WTC11 (cell line): ENCODE results near the gene SSBP2. TPM values are rescaled to one million over a fixed set of nuclear protein-coding genes. Genes with fewer than 3 reads are reported as not detected.

Experiments used
- ATAC-seq: fragments of 200-7000 bp; cut with Tn5 transposase; 2 replicates; pipeline ENCODE4 v1.10.0; 2021; ENCODE audit warnings: mild to moderate bottlenecking, moderate library complexity
- CTCF ChIA-PET: fragments of 300-600 bp; sonication (Branson Sonifier 250); formaldehyde crosslinking; loops from one replicate; lab custom pipeline; 2021; ENCODE audit warnings: antibody characterized with exemption; lab: Charles Lee
- POLR2A ChIA-PET: fragments of 350-600 bp; sonication (Branson Sonifier 250); formaldehyde crosslinking; loops from one replicate; lab custom pipeline; 2021; ENCODE audit warnings: antibody characterized with exemption; lab: Charles Lee
- DNase-seq: peaks from one replicate; pipeline ENCODE4 v3.0.0; 2021; ENCODE audit warnings: low spot score
- H3K27ac Mint-ChIP-seq: 2 replicates; pipeline ENCODE4 v1.8.0; 2021; ENCODE audit warnings: mixed read lengths
- H3K27me3 Mint-ChIP-seq: 2 replicates; pipeline ENCODE4 v1.8.0; 2021; ENCODE audit warnings: low read depth, mild to moderate bottlenecking, moderate library complexity, mixed read lengths
- H3K36me3 Mint-ChIP-seq: 2 replicates; pipeline ENCODE4 v1.8.0; 2021; ENCODE audit warnings: mixed read lengths
- H3K4me1 Mint-ChIP-seq: 2 replicates; pipeline ENCODE4 v1.8.0; 2022; ENCODE audit warnings: mixed read lengths
- H3K4me3 Mint-ChIP-seq: 2 replicates; pipeline ENCODE4 v1.8.0; 2021; ENCODE audit warnings: mild to moderate bottlenecking, moderate library complexity, mixed read lengths
- H3K9me3 Mint-ChIP-seq: 2 replicates; pipeline ENCODE4 v1.8.0; 2021; ENCODE audit warnings: mixed read lengths
- ATF6 ChIP-seq: sonication (generic); formaldehyde crosslinking; IDR thresholded peaks from 2 replicates; pipeline ENCODE4 v1.8.1; 2023; ENCODE audit warnings: mild to moderate bottlenecking, missing genetic modification reagents
- CBFB ChIP-seq: sonication (generic); formaldehyde crosslinking; IDR thresholded peaks from 2 replicates; pipeline ENCODE4 v1.8.1; 2022; ENCODE audit warnings: mild to moderate bottlenecking, low read depth, missing genetic modification reagents
- KAT7 ChIP-seq: sonication (generic); formaldehyde crosslinking; IDR thresholded peaks from 2 replicates; pipeline ENCODE4 v1.8.1; 2023; ENCODE audit warnings: missing genetic modification reagents, mild to moderate bottlenecking, borderline replicate concordance
- NFATC4 ChIP-seq: fragments of 250-450 bp; sonication (Bioruptor Pico); IDR thresholded peaks from 2 replicates; pipeline ENCODE4 v1.9.0; 2021; ENCODE audit warnings: mild to moderate bottlenecking
- NFE2L1 ChIP-seq: sonication (generic); formaldehyde crosslinking; IDR thresholded peaks from 2 replicates; pipeline ENCODE4 v1.8.1; 2023; ENCODE audit warnings: missing genetic modification reagents
- OVOL2 ChIP-seq: fragments of 250-450 bp; sonication (Bioruptor Pico); IDR thresholded peaks from 2 replicates; pipeline ENCODE4 v1.9.0; 2021; ENCODE audit warnings: mild to moderate bottlenecking, borderline replicate concordance
- ZNF121 ChIP-seq: sonication (generic); formaldehyde crosslinking; IDR thresholded peaks from 2 replicates; pipeline ENCODE4 v1.8.0; 2023; ENCODE audit warnings: missing genetic modification reagents
- ZNF396 ChIP-seq: fragments of 250-450 bp; sonication (Bioruptor Pico); IDR thresholded peaks from 2 replicates; pipeline ENCODE4 v1.8.0; 2021; ENCODE audit warnings: mild to moderate bottlenecking, moderate library complexity, borderline replicate concordance
- ZNF512 ChIP-seq: sonication (generic); formaldehyde crosslinking; IDR thresholded peaks from 2 replicates; pipeline ENCODE4 v1.8.1; 2022; ENCODE audit warnings: missing genetic modification reagents, borderline replicate concordance
- ZNF532 ChIP-seq: fragments of 250-450 bp; sonication (Bioruptor Pico); IDR thresholded peaks from 2 replicates; pipeline ENCODE4 v1.9.0; 2021; ENCODE audit warnings: mild to moderate bottlenecking, borderline replicate concordance
- total RNA-seq: library from RNA; stranded (reverse); gene quantifications from 3 replicates; pipeline ENCODE4 v1.2.3, GENCODE V29; 2021
- TF ChIP-seq, protein P1 (sequence below): sonication (generic); formaldehyde crosslinking; IDR thresholded peaks from 2 replicates; pipeline ENCODE4 v1.8.0; 2022; ENCODE audit warnings: mild to moderate bottlenecking, missing genetic modification reagents
- TF ChIP-seq, protein P2 (sequence below): sonication (generic); formaldehyde crosslinking; IDR thresholded peaks from 2 replicates; pipeline ENCODE4 v1.8.0; 2022; ENCODE audit warnings: mild to moderate bottlenecking, missing genetic modification reagents
- TF ChIP-seq, protein P3 (sequence below): sonication (generic); formaldehyde crosslinking; IDR thresholded peaks from 2 replicates; pipeline ENCODE4 v1.8.1; 2023; ENCODE audit warnings: mild to moderate bottlenecking, missing genetic modification reagents
- TF ChIP-seq, protein P4 (sequence below): fragments of 250-450 bp; sonication (Bioruptor Pico); IDR thresholded peaks from 2 replicates; pipeline ENCODE4 v1.9.0; 2021; ENCODE audit warnings: mild to moderate bottlenecking
- TF ChIP-seq, protein P5 (sequence below): sonication (generic); formaldehyde crosslinking; IDR thresholded peaks from 2 replicates; pipeline ENCODE4 v1.8.1; 2022; ENCODE audit warnings: mild to moderate bottlenecking, missing genetic modification reagents, moderate library complexity, borderline replicate concordance

The SSBP2 gene
- total RNA-seq, 1 experiment from 2014 or later: 24.9 TPM

DNA sequence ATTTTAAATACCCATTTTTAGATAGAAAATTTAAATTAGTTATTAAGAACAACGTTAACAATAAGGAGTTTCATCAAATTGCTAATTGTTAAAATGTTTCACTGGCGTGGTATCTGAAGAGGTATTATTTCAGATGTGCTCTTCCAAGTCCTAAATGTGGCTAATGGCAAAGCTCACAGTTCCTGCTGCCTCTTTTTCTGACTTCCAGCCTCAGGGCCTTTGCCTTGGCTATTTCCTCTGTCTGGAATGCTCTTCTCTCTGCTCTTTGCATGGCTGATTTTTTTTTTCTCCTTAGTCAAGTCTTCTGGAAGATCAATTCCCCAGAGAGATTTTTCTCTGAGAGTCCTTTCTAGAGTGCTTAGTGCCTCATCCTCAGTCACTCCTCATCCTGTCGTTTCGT lies 9.6 kb upstream of the SSBP2 start:
- POLR2A ChIA-PET: no interaction called here

DNA sequence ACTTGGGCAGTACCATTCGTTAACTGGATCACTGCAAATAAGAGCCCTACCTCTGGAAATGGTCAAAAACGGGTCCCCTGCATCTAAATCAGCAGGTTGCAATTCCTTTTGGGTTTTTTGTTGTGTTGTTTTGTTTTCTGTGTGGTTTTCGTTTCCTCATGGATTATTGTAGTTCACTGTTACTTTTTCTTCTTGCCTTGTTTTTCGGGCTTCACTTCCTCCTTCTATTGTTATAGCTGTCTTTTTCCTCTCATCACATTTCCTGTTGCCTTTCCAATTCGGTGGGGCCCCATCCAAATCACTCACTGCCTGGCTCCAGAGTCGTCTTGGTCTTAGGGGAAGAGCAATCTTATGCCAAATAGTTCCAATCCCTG lies 8.7 kb upstream of the SSBP2 start:
- DNase-seq: no peak
- ChIA-PET CTCF (interaction anchor here (0.7 to 1.4 kb wide), 2 partner anchors 97 to 406 kb away, joined by 3 to 7 read pairs; no protein-coding TSS in a partner anchor), POLR2A (interaction anchor here (0.6 kb wide), 1 partner anchor 92 kb away, joined by 10 read pairs; no protein-coding TSS in a partner anchor)
- Mint-ChIP-seq H3K36me3 (no peaks in the 10 kb centered on the region), H3K27me3 (no peaks in the 10 kb centered on the region), H3K27ac (peak overlapping the region; percentile 10; the same call in 1 of the 2 replicates), H3K4me3 (no peak overlapping the region), H3K4me1 (peaks cover 51% of the 10 kb centered on the region), H3K9me3 (no peaks in the 10 kb centered on the region)
- no peak for ATAC-seq
- TF ChIP-seq ZNF396 (no peak), NFE2L1 (no peak), ZNF532 (CRISPR knock-in tag) (no peak), ZNF121 (CRISPR knock-in tag) (no peak), ATF6 (CRISPR knock-in tag) (no peak), NFATC4 (CRISPR knock-in tag) (no peak), ZNF512 (no peak), KAT7 (CRISPR knock-in tag) (no peak)
- TF ChIP-seq, protein P1, sequence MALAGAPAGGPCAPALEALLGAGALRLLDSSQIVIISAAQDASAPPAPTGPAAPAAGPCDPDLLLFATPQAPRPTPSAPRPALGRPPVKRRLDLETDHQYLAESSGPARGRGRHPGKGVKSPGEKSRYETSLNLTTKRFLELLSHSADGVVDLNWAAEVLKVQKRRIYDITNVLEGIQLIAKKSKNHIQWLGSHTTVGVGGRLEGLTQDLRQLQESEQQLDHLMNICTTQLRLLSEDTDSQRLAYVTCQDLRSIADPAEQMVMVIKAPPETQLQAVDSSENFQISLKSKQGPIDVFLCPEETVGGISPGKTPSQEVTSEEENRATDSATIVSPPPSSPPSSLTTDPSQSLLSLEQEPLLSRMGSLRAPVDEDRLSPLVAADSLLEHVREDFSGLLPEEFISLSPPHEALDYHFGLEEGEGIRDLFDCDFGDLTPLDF (CRISPR knock-in tag): no peak
- TF ChIP-seq, protein P2, sequence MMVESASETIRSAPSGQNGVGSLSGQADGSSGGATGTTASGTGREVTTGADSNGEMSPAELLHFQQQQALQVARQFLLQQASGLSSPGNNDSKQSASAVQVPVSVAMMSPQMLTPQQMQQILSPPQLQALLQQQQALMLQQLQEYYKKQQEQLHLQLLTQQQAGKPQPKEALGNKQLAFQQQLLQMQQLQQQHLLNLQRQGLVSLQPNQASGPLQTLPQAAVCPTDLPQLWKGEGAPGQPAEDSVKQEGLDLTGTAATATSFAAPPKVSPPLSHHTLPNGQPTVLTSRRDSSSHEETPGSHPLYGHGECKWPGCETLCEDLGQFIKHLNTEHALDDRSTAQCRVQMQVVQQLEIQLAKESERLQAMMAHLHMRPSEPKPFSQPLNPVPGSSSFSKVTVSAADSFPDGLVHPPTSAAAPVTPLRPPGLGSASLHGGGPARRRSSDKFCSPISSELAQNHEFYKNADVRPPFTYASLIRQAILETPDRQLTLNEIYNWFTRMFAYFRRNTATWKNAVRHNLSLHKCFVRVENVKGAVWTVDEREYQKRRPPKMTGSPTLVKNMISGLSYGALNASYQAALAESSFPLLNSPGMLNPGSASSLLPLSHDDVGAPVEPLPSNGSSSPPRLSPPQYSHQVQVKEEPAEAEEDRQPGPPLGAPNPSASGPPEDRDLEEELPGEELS (CRISPR knock-in tag): no peak

More for the DNA sequence above, 9.6 kb upstream of the SSBP2 start:
- Mint-ChIP-seq H3K9me3 (0 out of 2 replicates have a peak, but pooled peaks cover 2% of the 10 kb centered on the region), H3K4me1 (peaks cover 43% of the 10 kb centered on the region), H3K36me3 (no peaks in the 10 kb centered on the region), H3K4me3 (no peak overlapping the region), H3K27me3 (no peaks in the 10 kb centered on the region)
- no peak for ATAC-seq
- DNase-seq: no peak
- CTCF ChIA-PET: no interaction called here
- TF ChIP-seq, protein P3, sequence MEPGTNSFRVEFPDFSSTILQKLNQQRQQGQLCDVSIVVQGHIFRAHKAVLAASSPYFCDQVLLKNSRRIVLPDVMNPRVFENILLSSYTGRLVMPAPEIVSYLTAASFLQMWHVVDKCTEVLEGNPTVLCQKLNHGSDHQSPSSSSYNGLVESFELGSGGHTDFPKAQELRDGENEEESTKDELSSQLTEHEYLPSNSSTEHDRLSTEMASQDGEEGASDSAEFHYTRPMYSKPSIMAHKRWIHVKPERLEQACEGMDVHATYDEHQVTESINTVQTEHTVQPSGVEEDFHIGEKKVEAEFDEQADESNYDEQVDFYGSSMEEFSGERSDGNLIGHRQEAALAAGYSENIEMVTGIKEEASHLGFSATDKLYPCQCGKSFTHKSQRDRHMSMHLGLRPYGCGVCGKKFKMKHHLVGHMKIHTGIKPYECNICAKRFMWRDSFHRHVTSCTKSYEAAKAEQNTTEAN (CRISPR knock-in tag): no peak
- TF ChIP-seq, protein P4, sequence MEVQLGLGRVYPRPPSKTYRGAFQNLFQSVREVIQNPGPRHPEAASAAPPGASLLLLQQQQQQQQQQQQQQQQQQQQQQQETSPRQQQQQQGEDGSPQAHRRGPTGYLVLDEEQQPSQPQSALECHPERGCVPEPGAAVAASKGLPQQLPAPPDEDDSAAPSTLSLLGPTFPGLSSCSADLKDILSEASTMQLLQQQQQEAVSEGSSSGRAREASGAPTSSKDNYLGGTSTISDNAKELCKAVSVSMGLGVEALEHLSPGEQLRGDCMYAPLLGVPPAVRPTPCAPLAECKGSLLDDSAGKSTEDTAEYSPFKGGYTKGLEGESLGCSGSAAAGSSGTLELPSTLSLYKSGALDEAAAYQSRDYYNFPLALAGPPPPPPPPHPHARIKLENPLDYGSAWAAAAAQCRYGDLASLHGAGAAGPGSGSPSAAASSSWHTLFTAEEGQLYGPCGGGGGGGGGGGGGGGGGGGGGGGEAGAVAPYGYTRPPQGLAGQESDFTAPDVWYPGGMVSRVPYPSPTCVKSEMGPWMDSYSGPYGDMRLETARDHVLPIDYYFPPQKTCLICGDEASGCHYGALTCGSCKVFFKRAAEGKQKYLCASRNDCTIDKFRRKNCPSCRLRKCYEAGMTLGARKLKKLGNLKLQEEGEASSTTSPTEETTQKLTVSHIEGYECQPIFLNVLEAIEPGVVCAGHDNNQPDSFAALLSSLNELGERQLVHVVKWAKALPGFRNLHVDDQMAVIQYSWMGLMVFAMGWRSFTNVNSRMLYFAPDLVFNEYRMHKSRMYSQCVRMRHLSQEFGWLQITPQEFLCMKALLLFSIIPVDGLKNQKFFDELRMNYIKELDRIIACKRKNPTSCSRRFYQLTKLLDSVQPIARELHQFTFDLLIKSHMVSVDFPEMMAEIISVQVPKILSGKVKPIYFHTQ: no peak
- no peak for TF ChIP-seq CBFB (CRISPR knock-in tag)
- no peak for TF ChIP-seq OVOL2 (CRISPR knock-in tag)
- TF ChIP-seq, protein P5, sequence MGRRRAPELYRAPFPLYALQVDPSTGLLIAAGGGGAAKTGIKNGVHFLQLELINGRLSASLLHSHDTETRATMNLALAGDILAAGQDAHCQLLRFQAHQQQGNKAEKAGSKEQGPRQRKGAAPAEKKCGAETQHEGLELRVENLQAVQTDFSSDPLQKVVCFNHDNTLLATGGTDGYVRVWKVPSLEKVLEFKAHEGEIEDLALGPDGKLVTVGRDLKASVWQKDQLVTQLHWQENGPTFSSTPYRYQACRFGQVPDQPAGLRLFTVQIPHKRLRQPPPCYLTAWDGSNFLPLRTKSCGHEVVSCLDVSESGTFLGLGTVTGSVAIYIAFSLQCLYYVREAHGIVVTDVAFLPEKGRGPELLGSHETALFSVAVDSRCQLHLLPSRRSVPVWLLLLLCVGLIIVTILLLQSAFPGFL: no peak
- TF ChIP-seq, all 79 proteins: peak for 0
- peak overlapping the region; percentile 1; the same call in 1 of the 2 replicates for H3K27ac Mint-ChIP-seq
